ENCODE data around the gene EEF1A2.

- no peak for TF ChIP-seq POLR2A (IDR thresholded peaks at IDR 0.05; ENCODE audit: low read length)
- TF ChIP-seq GATA1 (IDR thresholded peaks at IDR 0.05; ENCODE audit: low read depth, low read length): no peak
These were observed 11.6 kb downstream of the EEF1A2 start for GRCh38 chr20:63487116-63487764.

All from erythroblast (primary cell).